Kidney (tissue), 14 donors: Measurements from ENCODE around the gene CEP20. TPM values are rescaled to one million over a fixed set of nuclear protein-coding genes. Genes with fewer than 3 reads are reported as not detected.
A peak's percentile ranks its signal among the peaks of the same experiment; 100 is the strongest.

Source experiments
- DNase-seq, 5 donors: peaks; one replicate each; pipeline ENCODE4 v3.0.0-alpha.2; 2013 to 2020
- FAIRE-seq: peaks from 2 replicates; lab custom pipeline; 2012; peaks lifted over from hg19 to GRCh38; lab: Jason Lieb, UNC
- H3K27ac ChIP-seq, 2 donors: one replicate each; pipeline ENCODE4 v1.7.0; 2013; ENCODE audit warnings: low read depth in 2 of 2, low read length in 2 of 2, inconsistent platforms in 1 of 2
- H3K27me3 ChIP-seq: one replicate; pipeline ENCODE4 v1.7.1; 2013; ENCODE audit warnings: low read length, inconsistent platforms; ENCODE audit not compliant: control insufficient read depth, insufficient read depth
- H3K36me3 ChIP-seq, 3 donors: one replicate each; pipeline versions ENCODE4 v1.7.0 to v1.7.1; 2013; ENCODE audit warnings: low read length in 3 of 3, control low read depth in 1 of 3, inconsistent platforms in 1 of 3; ENCODE audit not compliant: insufficient read depth in 3 of 3, control insufficient read depth in 2 of 3
- H3K4me1 ChIP-seq, 3 donors: one replicate each; pipeline versions ENCODE4 v1.7.0 to v1.7.1; 2013; ENCODE audit warnings: low read length in 3 of 3, inconsistent platforms in 1 of 3, low read depth in 1 of 3; ENCODE audit not compliant: control insufficient read depth in 2 of 3, insufficient read depth in 2 of 3
- H3K4me3 ChIP-seq, 3 donors: one replicate each; pipeline versions ENCODE4 v1.7.0 to v1.8.1; 2013; ENCODE audit warnings: low read length in 3 of 3, control low read depth in 1 of 3, inconsistent platforms in 1 of 3
- H3K9ac ChIP-seq, 3 donors: one replicate each; pipeline versions ENCODE4 v1.7.0 to v1.7.1; 2013; ENCODE audit warnings: low read length in 3 of 3, control low read depth in 1 of 3, inconsistent platforms in 1 of 3
- H3K9me3 ChIP-seq, 3 donors: one replicate each; pipeline versions ENCODE4 v1.7.0 to v1.7.1; 2013; ENCODE audit warnings: low read length in 3 of 3, control low read depth in 1 of 3, inconsistent platforms in 1 of 3; ENCODE audit not compliant: control insufficient read depth in 2 of 3, insufficient read depth in 1 of 3
- intact Hi-C: fragments of 100-400 bp; cut with DNase I; formaldehyde crosslinking; loops from one replicate; pipeline ENCODE4 v1.11.1; 2022
- polyA plus RNA-seq: library from polyadenylated mRNA; stranded (reverse); fragments of 350-450 nt; fragmentation: Illumina TruSeq; extraction: RNeasy Lipid Tissue Mini Kit (QIAGEN cat#74804); gene quantifications from one replicate; pipeline ENCODE4 v1.2.3, GENCODE V29; 2014; ENCODE audit warnings: low read depth, low replicate concordance; ENCODE audit not compliant: insufficient read depth
- total RNA-seq: library from RNA; stranded (reverse); fragmentation: NEBNext Ultra II Directional; extraction: Animal tissue kit (Norgen Biotek cat#: 25700); gene quantifications from one replicate; pipeline ENCODE4 v1.2.1, GENCODE V29; 2021
- TF ChIP-seq, protein P1 (sequence below): IDR thresholded peaks from 3 replicates; pipeline ENCODE4 v1.5.1; 2012; ENCODE audit warnings: mild to moderate bottlenecking, moderate library complexity, borderline replicate concordance; ENCODE audit not compliant: insufficient read depth; ENCODE audit errors: extremely low read depth
- donor health status: control.
- donor health status: control.
- donor health status: control.
- donor health status: control.
- donor health status: control.
- donor health status: DM: yes; HTN: yes; CAD: no.
- donor health status: Normal renal cell carcinoma (clear cell type).

The CEP20 gene
- total and polyA plus RNA-seq, 2 donors from 2014 or later = 24.8 to 28.9 TPM

DNA sequence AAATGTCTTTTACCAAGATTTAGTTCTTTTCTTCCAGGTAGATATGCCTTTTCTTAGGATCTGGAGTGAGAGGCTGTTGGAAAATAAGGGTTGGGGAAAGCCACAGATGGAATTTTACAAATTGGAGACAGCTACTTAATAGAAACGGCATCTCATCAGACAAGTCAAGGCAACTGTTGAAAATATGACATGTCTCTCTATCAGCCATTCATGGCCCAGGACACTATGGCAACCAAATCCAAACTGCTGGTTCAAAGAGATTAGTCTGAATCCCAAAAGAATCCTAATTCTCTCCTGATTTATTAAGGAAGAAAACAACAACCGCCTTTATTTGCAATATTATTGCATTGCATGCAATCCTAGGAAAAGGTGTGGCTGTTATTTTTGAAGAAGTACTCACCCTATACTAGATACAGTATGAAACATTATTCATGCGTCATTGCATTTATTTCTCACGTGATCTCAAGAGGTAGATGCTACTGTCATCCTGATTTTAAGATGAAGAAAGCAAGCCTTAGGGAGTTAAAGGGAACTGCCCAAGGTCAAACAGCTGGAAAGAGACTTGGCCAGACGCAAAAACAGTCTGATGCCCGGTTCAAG is 12.6 kb upstream of the CEP20 start:
- DNase-seq (no peak), FAIRE-seq (no peak)
- H3K27me3 ChIP-seq = no peaks in the 10 kb centered on the region
- peaks cover 0 to 4% (median 0%) of the 10 kb centered on the region in 3 donors for H3K4me1 ChIP-seq
- no peak overlapping the region for H3K9ac ChIP-seq
- H3K9me3 ChIP-seq = no peaks in the 10 kb centered on the region
- no peak overlapping the region for H3K27ac ChIP-seq
- H3K4me3 ChIP-seq = no peak overlapping the region
- intact Hi-C loops = no loop called here
- no peaks in the 10 kb centered on the region for H3K36me3 ChIP-seq
- TF ChIP-seq, protein P1, sequence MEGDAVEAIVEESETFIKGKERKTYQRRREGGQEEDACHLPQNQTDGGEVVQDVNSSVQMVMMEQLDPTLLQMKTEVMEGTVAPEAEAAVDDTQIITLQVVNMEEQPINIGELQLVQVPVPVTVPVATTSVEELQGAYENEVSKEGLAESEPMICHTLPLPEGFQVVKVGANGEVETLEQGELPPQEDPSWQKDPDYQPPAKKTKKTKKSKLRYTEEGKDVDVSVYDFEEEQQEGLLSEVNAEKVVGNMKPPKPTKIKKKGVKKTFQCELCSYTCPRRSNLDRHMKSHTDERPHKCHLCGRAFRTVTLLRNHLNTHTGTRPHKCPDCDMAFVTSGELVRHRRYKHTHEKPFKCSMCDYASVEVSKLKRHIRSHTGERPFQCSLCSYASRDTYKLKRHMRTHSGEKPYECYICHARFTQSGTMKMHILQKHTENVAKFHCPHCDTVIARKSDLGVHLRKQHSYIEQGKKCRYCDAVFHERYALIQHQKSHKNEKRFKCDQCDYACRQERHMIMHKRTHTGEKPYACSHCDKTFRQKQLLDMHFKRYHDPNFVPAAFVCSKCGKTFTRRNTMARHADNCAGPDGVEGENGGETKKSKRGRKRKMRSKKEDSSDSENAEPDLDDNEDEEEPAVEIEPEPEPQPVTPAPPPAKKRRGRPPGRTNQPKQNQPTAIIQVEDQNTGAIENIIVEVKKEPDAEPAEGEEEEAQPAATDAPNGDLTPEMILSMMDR = no peak

DNA sequence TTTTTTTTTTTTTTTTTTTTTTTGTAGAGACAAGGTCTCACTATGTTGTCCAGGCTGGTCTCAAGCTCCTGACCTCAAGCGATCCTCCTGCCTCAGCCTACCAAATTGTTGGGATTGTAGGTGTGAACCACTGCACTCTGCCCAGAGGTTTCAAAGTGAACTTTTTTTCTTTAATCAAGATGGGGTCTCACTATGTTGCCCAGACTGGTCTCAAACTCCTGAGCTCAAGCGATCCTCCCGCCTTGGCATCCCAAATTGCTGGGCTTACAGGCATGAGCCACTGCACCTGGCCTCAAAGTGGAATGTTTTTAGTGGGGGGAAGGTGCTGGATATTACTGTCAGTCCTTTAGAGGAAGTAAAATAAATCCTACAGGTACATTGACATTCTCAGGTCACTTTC is 12.0 kb upstream of the CEP20 start:
- Histone ChIP-seq H3K4me3 (no peak overlapping the region), H3K9me3 (no peaks in the 10 kb centered on the region), H3K4me1 (peaks cover 0 to 4% (median 0%) of the 10 kb centered on the region in 3 donors), H3K36me3 (no peaks in the 10 kb centered on the region), H3K27me3 (no peaks in the 10 kb centered on the region), H3K27ac (no peak overlapping the region), H3K9ac (no peak overlapping the region)
- DNase-seq (no peak), FAIRE-seq (no peak)
- intact Hi-C loops = no loop called here
- TF ChIP-seq, protein P1 = no peak

DNA sequence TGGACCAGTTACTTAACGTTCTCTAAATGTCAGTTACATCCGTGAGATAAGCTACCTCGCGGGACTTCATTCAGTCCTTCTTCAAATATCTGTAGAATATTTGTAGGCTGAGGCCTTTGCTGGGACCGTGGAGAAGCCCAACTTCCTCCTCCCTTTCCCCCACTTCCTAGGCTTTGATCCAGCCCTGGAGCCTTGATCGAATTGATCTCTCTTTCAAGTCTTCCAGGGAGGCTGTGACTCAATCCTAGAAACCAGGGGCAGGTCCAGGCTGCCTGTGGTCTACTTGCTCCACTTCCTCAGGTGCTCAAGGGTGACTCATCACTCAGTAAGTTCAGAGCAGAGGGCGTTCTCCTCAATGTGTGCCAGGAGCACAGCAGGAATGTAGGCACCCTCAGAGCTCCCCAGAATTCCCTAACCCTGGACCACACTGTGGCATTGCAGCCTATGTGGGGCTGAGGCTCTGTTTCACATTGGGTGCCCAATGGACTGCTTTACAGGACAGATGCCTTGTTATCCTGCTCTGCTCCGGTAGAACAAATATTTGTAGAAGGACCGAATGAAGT is 11.2 kb upstream of the CEP20 start:
- FAIRE-seq (no peak), DNase-seq (peak in 1 of 5 donors; percentile 75)
- Histone ChIP-seq H3K9me3 (no peaks in the 10 kb centered on the region), H3K36me3 (no peaks in the 10 kb centered on the region), H3K27ac (no peak overlapping the region), H3K27me3 (no peaks in the 10 kb centered on the region), H3K4me3 (no peak overlapping the region), H3K9ac (no peak overlapping the region), H3K4me1 (peaks cover 0 to 4% (median 0%) of the 10 kb centered on the region in 3 donors)
- intact Hi-C loops = no loop called here
- TF ChIP-seq, protein P1 = no peak

DNA sequence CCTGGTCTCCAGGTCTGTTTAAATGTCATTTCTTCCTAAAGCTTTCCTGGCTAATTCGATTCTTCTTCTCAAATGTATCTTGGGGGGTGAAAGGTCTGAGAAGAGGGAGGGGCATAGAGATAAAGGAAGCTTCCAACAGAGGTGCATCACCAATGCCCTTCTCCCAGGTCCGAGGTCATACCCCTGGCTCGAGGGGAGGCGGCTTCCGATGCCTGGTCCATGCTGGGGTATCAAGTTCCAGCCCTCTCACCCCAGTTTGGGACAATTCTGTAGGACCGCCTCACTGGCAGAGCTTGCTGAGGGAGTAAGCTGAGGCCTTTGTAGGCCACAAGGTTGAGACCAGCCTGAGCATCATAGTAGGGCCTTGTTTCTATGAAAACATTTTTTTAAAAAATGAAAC is 10.3 kb upstream of the CEP20 start:
- FAIRE-seq (no peak), DNase-seq (no peak)
- H3K4me3 ChIP-seq = no peak overlapping the region
- intact Hi-C loops = no loop called here
- H3K9ac ChIP-seq = no peak overlapping the region
- TF ChIP-seq, protein P1 = no peak
- H3K27ac ChIP-seq = no peak overlapping the region
- no peaks in the 10 kb centered on the region for H3K9me3 ChIP-seq
- H3K36me3 ChIP-seq = no peaks in the 10 kb centered on the region
- peaks cover 0 to 4% (median 0%) of the 10 kb centered on the region in 3 donors for H3K4me1 ChIP-seq
- H3K27me3 ChIP-seq = no peaks in the 10 kb centered on the region
